Measurements from ENCODE around the gene CHMP4B.

The CHMP4B gene

GRCh38 chr20:33841436-33841799 lies 30.3 kb downstream of the CHMP4B start:
- DNase-seq, result no peak

GRCh38 chr20:33842346-33842745 lies 31.2 kb downstream of the CHMP4B start:
- no peak for DNase-seq

- DNase-seq, result no peak
Measured at GRCh38 chr20:33843050-33843449, 31.9 kb downstream of the CHMP4B start.

GRCh38 chr20:33843854-33844253 lies 32.7 kb downstream of the CHMP4B start:
- no peak for DNase-seq

GRCh38 chr20:33846291-33846935 lies 35.3 kb downstream of the CHMP4B start:
- DNase-seq, result no peak

- DNase-seq, result no peak
Measured at GRCh38 chr20:33847006-33847405, 35.9 kb downstream of the CHMP4B start.

GRCh38 chr20:33848391-33848790 lies 37.2 kb downstream of the CHMP4B start:
- DNase-seq, result no peak

- no peak for DNase-seq
Measured at GRCh38 chr20:33850159-33850558, 39.0 kb downstream of the CHMP4B start.

- no peak for DNase-seq
Measured at GRCh38 chr20:33851842-33852466, 40.8 kb downstream of the CHMP4B start.

- no peak for DNase-seq
Measured at GRCh38 chr20:33852626-33853506, 41.7 kb downstream of the CHMP4B start.

- DNase-seq, result no peak
Measured at GRCh38 chr20:33853507-33853813, 42.3 kb downstream of the CHMP4B start.

GRCh38 chr20:33857722-33858563 lies 46.8 kb downstream of the CHMP4B start:
- no peak for DNase-seq

- DNase-seq, result no peak
Measured at GRCh38 chr20:33858666-33859065, 47.5 kb downstream of the CHMP4B start.

- no peak for DNase-seq
Measured at GRCh38 chr20:33859157-33859695, 48.1 kb downstream of the CHMP4B start.

- no peak for DNase-seq
Measured at GRCh38 chr20:33859751-33860150, 48.6 kb downstream of the CHMP4B start.

GRCh38 chr20:33861458-33861857 lies 50.3 kb downstream of the CHMP4B start:
- no peak for DNase-seq

- DNase-seq, result peak; percentile 18
Measured at GRCh38 chr20:33862709-33863403, 51.7 kb downstream of the CHMP4B start.

- no peak for DNase-seq
Measured at GRCh38 chr20:33863440-33864323, 52.5 kb downstream of the CHMP4B start.

GRCh38 chr20:33864324-33864963 lies 53.3 kb downstream of the CHMP4B start:
- no peak for DNase-seq

- DNase-seq, result no peak
Measured at GRCh38 chr20:33865761-33866370, 54.7 kb downstream of the CHMP4B start.

All from activated gamma-delta T cell (primary cell).